Activated CD8-positive, alpha-beta T cell treated with anti-CD3 and anti-CD28 coated beads for 36 hours (primary cell): ENCODE data around the gene CHRNE. TPM values are rescaled to one million over a fixed set of nuclear protein-coding genes. Genes with fewer than 3 reads are reported as not detected.
A peak's percentile ranks its signal among the peaks of the same experiment; 100 is the strongest.
"Not testable (repeated sequence)": the region's sequence is repeated elsewhere in the genome, so short reads cannot be mapped to it uniquely, and the experiment has no call there.

Source experiments
- ATAC-seq: fragments of 200-7000 bp; cut with Tn5 transposase; one replicate; pipeline ENCODE4 v1.10.0; 2021; ENCODE audit warnings: mild to moderate bottlenecking, moderate library complexity
- CTCF ChIA-PET: fragments of 350-600 bp; sonication (Branson Sonifier 250); formaldehyde crosslinking; loops from one replicate; lab custom pipeline; 2021; ENCODE audit warnings: antibody characterized with exemption; lab: Charles Lee
- POLR2A ChIA-PET: fragments of 350-600 bp; sonication (Branson Sonifier 250); formaldehyde crosslinking; loops from one replicate; lab custom pipeline; 2021; ENCODE audit warnings: antibody characterized with exemption; lab: Charles Lee
- DNase-seq: peaks from one replicate; pipeline ENCODE4 v3.0.0-alpha.2; 2020
- H3K27ac Mint-ChIP-seq: one replicate; pipeline ENCODE4 v1.8.0; 2021; ENCODE audit warnings: mild to moderate bottlenecking, mixed read lengths
- H3K27me3 Mint-ChIP-seq: one replicate; pipeline ENCODE4 v1.8.0; 2021; ENCODE audit warnings: mixed read lengths
- H3K36me3 Mint-ChIP-seq: one replicate; pipeline ENCODE4 v1.8.0; 2021; ENCODE audit warnings: low read depth, mixed read lengths
- H3K4me1 Mint-ChIP-seq: one replicate; pipeline ENCODE4 v1.8.0; 2021; ENCODE audit warnings: low read depth, mixed read lengths
- H3K4me3 Mint-ChIP-seq: one replicate; pipeline ENCODE4 v1.8.0; 2021; ENCODE audit warnings: mild to moderate bottlenecking, moderate library complexity, mixed read lengths
- H3K9me3 Mint-ChIP-seq: one replicate; pipeline ENCODE4 v1.8.0; 2021; ENCODE audit warnings: mixed read lengths
- CTCF ChIP-seq: fragments of 200-600 bp; IDR thresholded peaks from one replicate; pipeline ENCODE4 v1.8.0; 2022; ENCODE audit warnings: antibody characterized with exemption, mild to moderate bottlenecking
- intact Hi-C: fragments of 100-400 bp; cut with micrococcal nuclease; formaldehyde crosslinking; loops from one replicate; pipeline ENCODE4 v1.10.0; 2022
- total RNA-seq, 2 experiments: library from RNA; stranded (reverse); gene quantifications; one replicate each; pipeline ENCODE4 v1.2.3, GENCODE V29; 2021

CHRNE gene
- total RNA-seq, 2 experiments from 2014 or later, result 0.45 to 0.78 TPM

GRCh38 chr17:4858882-4859260, 44.0 kb downstream of the CHRNE start:
- Mint-ChIP-seq H3K27me3 (no peaks in the 10 kb centered on the region), H3K4me1 (peaks cover 9% of the 10 kb centered on the region), H3K36me3 (peaks cover 8% of the 10 kb centered on the region), H3K9me3 (no peaks in the 10 kb centered on the region), H3K4me3 (no peak overlapping the region), H3K27ac (no peak overlapping the region)
- no peak for DNase-seq
- POLR2A ChIA-PET, result no interaction called here
- CTCF ChIA-PET, result no interaction called here
- intact Hi-C loops, result no loop called here
- no peak for TF ChIP-seq CTCF
- ATAC-seq, result peak; percentile 42

GRCh38 chr17:4858068-4858881, 44.6 kb downstream of the CHRNE start:
- intact Hi-C loops, result no loop called here

DNA sequence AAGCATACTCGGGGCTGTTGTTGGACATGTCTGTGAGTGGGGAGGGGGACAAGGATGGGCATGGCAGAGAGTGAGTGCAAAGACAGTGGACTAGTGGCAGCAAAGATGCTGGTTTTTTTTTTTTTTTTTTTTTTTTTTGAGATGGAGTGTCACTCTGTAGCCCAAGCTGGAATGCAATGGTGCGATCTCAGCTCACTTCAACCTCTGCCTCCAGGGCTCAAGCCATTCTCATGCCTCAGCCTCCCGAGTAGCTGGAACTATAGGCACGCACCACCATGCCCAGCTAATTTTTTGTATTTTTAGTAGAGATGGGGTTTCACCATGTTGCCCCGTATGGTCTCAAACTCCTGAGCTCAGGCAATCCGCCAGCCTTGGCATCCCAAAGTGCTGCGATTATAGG, 45.6 kb downstream of the CHRNE start:
- H3K9me3 Mint-ChIP-seq, H3K27ac Mint-ChIP-seq, intact Hi-C loops, H3K36me3 Mint-ChIP-seq, POLR2A ChIA-PET, H3K4me3 Mint-ChIP-seq, H3K27me3 Mint-ChIP-seq, ATAC-seq, DNase-seq: not testable (repeated sequence)
- H3K4me1 Mint-ChIP-seq, result peaks cover 11% of the 10 kb centered on the region
- CTCF ChIA-PET, result interaction anchor here (0.6 kb wide), 1 partner anchor 25 kb away, joined by 3 read pairs; no protein-coding TSS in a partner anchor

More at GRCh38 chr17:4858068-4858881, 44.6 kb downstream of the CHRNE start:
- H3K4me3 Mint-ChIP-seq, result no peak overlapping the region
- ChIA-PET CTCF (no interaction called here), POLR2A (no interaction called here)
- no peaks in the 10 kb centered on the region for H3K9me3 Mint-ChIP-seq
- no peak for ATAC-seq
- no peak overlapping the region for H3K27ac Mint-ChIP-seq
- no peak for DNase-seq
- peaks cover 10% of the 10 kb centered on the region for H3K4me1 Mint-ChIP-seq
- peaks cover 8% of the 10 kb centered on the region for H3K36me3 Mint-ChIP-seq
- no peaks in the 10 kb centered on the region for H3K27me3 Mint-ChIP-seq
- TF ChIP-seq CTCF, result no peak

- peaks cover 5% of the 10 kb centered on the region for H3K9me3 Mint-ChIP-seq
- no peak overlapping the region for H3K4me3 Mint-ChIP-seq
- DNase-seq (no peak), ATAC-seq (no peak)
- no peak overlapping the region for H3K27ac Mint-ChIP-seq
- CTCF ChIA-PET, result interaction anchor here (0.6 kb wide), 1 partner anchor 25 kb away, joined by 3 read pairs; no protein-coding TSS in a partner anchor
- no peak for TF ChIP-seq CTCF
- peaks cover 15% of the 10 kb centered on the region for H3K4me1 Mint-ChIP-seq
- peaks cover 13% of the 10 kb centered on the region for H3K36me3 Mint-ChIP-seq
- H3K27me3 Mint-ChIP-seq, result no peaks in the 10 kb centered on the region
- intact Hi-C loops, result no loop called here
- POLR2A ChIA-PET, result no interaction called here
Measured at GRCh38 chr17:4856937-4857314, 46.0 kb downstream of the CHRNE start.

GRCh38 chr17:4856271-4856936, 46.5 kb downstream of the CHRNE start:
- Mint-ChIP-seq H3K27me3 (no peaks in the 10 kb centered on the region), H3K9me3 (peaks cover 5% of the 10 kb centered on the region), H3K27ac (no peak overlapping the region), H3K4me1 (peaks cover 16% of the 10 kb centered on the region), H3K36me3 (peaks cover 14% of the 10 kb centered on the region), H3K4me3 (no peak overlapping the region)
- ATAC-seq, result no peak
- ChIA-PET CTCF (no interaction called here), POLR2A (no interaction called here)
- no peak for TF ChIP-seq CTCF
- intact Hi-C loops, result no loop called here
- DNase-seq, result no peak
